Activated CD4-positive, alpha-beta T cell treated with anti-CD3 and anti-CD28 coated beads, Interleukin-2, amount 50 U/mL, for 16 hours (primary cell): Measurements from ENCODE around the gene PPHLN1.

Experiments
- DNase-seq: peaks from one replicate; pipeline ENCODE4 v3.0.0-alpha.2; 2020

PPHLN1 gene

DNA sequence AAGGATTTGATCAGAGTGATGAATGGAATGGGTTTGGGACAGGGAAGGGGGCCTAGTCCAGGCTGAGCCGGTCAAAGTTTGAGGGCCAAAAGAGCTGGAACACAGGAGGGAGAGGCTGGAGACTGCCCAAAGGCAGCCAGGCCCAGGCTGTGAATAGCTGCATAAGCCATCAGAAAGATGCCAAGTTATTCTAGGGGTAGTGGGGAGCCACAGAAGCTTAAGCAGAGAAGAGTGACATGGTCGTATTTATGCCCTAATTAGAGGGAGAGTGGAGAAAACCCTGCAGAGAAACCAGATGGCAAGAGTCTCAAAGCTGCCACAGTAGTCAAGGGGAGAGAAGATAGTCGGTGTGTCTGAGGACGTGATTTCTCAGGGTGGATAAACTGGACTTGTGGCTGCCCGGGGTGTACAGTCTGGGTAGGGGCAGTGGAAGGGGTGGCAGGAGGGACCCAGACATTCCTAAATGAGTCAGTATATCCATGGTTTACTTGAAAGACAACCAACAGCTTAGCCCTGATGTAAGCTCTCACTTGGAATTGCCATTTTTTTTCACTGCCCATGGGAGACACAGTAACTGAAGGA is 164.4 kb downstream of the PPHLN1 start:
- no peak for DNase-seq
